IMR-90 (cell line): Measurements from ENCODE around the gene GALNT17. TPM values are rescaled to one million over a fixed set of nuclear protein-coding genes. Genes with fewer than 3 reads are reported as not detected.

Source experiments
- ATAC-seq: fragments of 200-7000 bp; cut with Tn5 transposase; 2 replicates; pipeline ENCODE4 v1.9.1; 2020; ENCODE audit warnings: low read depth, mild to moderate bottlenecking, moderate library complexity
- BruUV-seq: library from RNA; stranded (reverse); fragments of 400-500 nt; replicated peaks from 2 replicates; lab custom pipeline; 2021; lab: Mats Ljungman, UMichigan
- CTCF ChIA-PET: fragments of 300-600 bp; formaldehyde crosslinking; extraction: SDS; loops from one replicate; lab custom pipeline; 2021; ENCODE audit warnings: antibody characterized with exemption; lab: Yijun Ruan, JAX
- POLR2A ChIA-PET: fragments of 300-600 bp; sonication (Branson Sonifier 250); formaldehyde crosslinking; loops from one replicate; lab custom pipeline; 2022; ENCODE audit warnings: antibody characterized with exemption; ENCODE audit not compliant: unreplicated experiment; lab: Charles Lee
- DNase-seq: peaks from one replicate; pipeline ENCODE4 v3.0.0; 2013
- H2AFZ ChIP-seq: replicated peaks from 2 replicates; pipeline ENCODE3; 2013; ENCODE audit warnings: low read length, mild to moderate bottlenecking; ENCODE audit not compliant: poor library complexity
- H2AK5ac ChIP-seq: 2 replicates; pipeline ENCODE4 v1.6.1; 2013; ENCODE audit warnings: low read depth, low read length, inconsistent platforms
- H2AK9ac ChIP-seq: replicated peaks from 2 replicates; pipeline ENCODE3; 2013; ENCODE audit warnings: mild to moderate bottlenecking, low read depth, low read length, moderate library complexity; ENCODE audit not compliant: poor library complexity
- H2BK120ac ChIP-seq: 2 replicates; pipeline ENCODE4 v1.6.1; 2013; ENCODE audit warnings: low read depth, low read length, inconsistent platforms
- H2BK15ac ChIP-seq: 3 replicates; pipeline ENCODE4 v1.6.1; 2013; ENCODE audit warnings: low read depth, low read length, inconsistent platforms
- H2BK20ac ChIP-seq: 2 replicates; pipeline ENCODE4 v1.6.1; 2013; ENCODE audit warnings: low read depth, mild to moderate bottlenecking, inconsistent platforms, low read length, moderate library complexity
- H2BK5ac ChIP-seq: 2 replicates; pipeline ENCODE4 v1.6.1; 2013; ENCODE audit warnings: mild to moderate bottlenecking, low read depth, low read length, inconsistent platforms; ENCODE audit not compliant: poor library complexity, severe bottlenecking
- H3K14ac ChIP-seq: replicated peaks from 2 replicates; pipeline ENCODE4 v1.6.1; 2013; ENCODE audit warnings: low read depth, low read length, inconsistent platforms
- H3K18ac ChIP-seq: 2 replicates; pipeline ENCODE4 v1.6.1; 2013; ENCODE audit warnings: low read depth, low read length, control low read depth
- H3K23ac ChIP-seq: 2 replicates; pipeline ENCODE4 v1.6.1; 2013; ENCODE audit warnings: low read depth, low read length, inconsistent platforms
- H3K27ac ChIP-seq: 2 replicates; pipeline ENCODE4 v1.5.1; 2013; ENCODE audit warnings: mild to moderate bottlenecking, control low read depth, low read length; ENCODE audit not compliant: insufficient read depth
- H3K27me3 ChIP-seq: 2 replicates; pipeline ENCODE4 v1.6.1; 2013; ENCODE audit warnings: low read length; ENCODE audit not compliant: control insufficient read depth, insufficient read depth
- H3K36me3 ChIP-seq: 2 replicates; pipeline ENCODE4 v1.6.1; 2013; ENCODE audit warnings: low read length, mixed read lengths; ENCODE audit not compliant: control insufficient read depth, insufficient read depth
- H3K4ac ChIP-seq: 2 replicates; pipeline ENCODE4 v1.6.1; 2013; ENCODE audit warnings: low read depth, low read length, inconsistent platforms
- H3K4me1 ChIP-seq: 2 replicates; pipeline ENCODE4 v1.6.1; 2013; ENCODE audit warnings: low read length, mixed read lengths; ENCODE audit not compliant: control insufficient read depth, insufficient read depth
- H3K4me2 ChIP-seq: 2 replicates; pipeline ENCODE4 v1.6.1; 2013; ENCODE audit warnings: low read depth, mild to moderate bottlenecking, control low read depth, low read length, moderate library complexity
- H3K4me3 ChIP-seq: 2 replicates; pipeline ENCODE4 v1.5.1; 2013; ENCODE audit warnings: low read depth, mild to moderate bottlenecking, control low read depth, low read length, moderate library complexity; ENCODE audit not compliant: insufficient read depth
- H3K56ac ChIP-seq: 2 replicates; pipeline ENCODE4 v1.6.1; 2013; ENCODE audit warnings: low read length, inconsistent platforms; ENCODE audit not compliant: insufficient read depth; ENCODE audit errors: extremely low read depth
- H3K79me1 ChIP-seq, 2 experiments: 2 replicates each; pipeline ENCODE4 v1.6.1; 2013; ENCODE audit warnings: low read length in 2 of 2, inconsistent platforms in 1 of 2, low read depth in 1 of 2
- H3K9ac ChIP-seq: 2 replicates; pipeline ENCODE4 v1.6.1; 2013; ENCODE audit warnings: low read depth, low read length, control low read depth
- H3K9me1 ChIP-seq: 2 replicates; pipeline ENCODE4 v1.6.1; 2013; ENCODE audit warnings: low read length, inconsistent platforms; ENCODE audit not compliant: insufficient read depth
- H3K9me3 ChIP-seq: 2 replicates; pipeline ENCODE4 v1.6.1; 2013; ENCODE audit warnings: low read length; ENCODE audit not compliant: control insufficient read depth, insufficient read depth
- H4K20me1 ChIP-seq: 2 replicates; pipeline ENCODE4 v1.6.1; 2013; ENCODE audit warnings: low read length, inconsistent platforms; ENCODE audit not compliant: insufficient read depth
- H4K5ac ChIP-seq: 2 replicates; pipeline ENCODE4 v1.6.1; 2013; ENCODE audit warnings: mild to moderate bottlenecking, low read depth, low read length, control low read depth
- H4K8ac ChIP-seq, 2 experiments: 2 replicates each; pipeline ENCODE4 v1.6.1; 2013; ENCODE audit warnings: low read depth in 2 of 2, low read length in 2 of 2, control low read depth in 1 of 2, inconsistent platforms in 1 of 2
- H4K91ac ChIP-seq: 2 replicates; pipeline ENCODE4 v1.6.1; 2013; ENCODE audit warnings: low read depth, low read length, inconsistent platforms; ENCODE audit not compliant: insufficient read depth
- BHLHE40 ChIP-seq: fragments of 150-350 bp; IDR thresholded peaks from 2 replicates; pipeline ENCODE4 v1.6.1; 2016; ENCODE audit warnings: mild to moderate bottlenecking, low read depth, low read length
- CEBPB ChIP-seq: IDR thresholded peaks from 2 replicates; pipeline ENCODE4 v1.6.1; 2012; ENCODE audit warnings: low read depth, low read length, improper control_type of control experiment
- CHD1 ChIP-seq: IDR thresholded peaks from 2 replicates; pipeline ENCODE4 v1.6.1; 2012; ENCODE audit warnings: low read depth, low read length, improper control_type of control experiment
- ELK1 ChIP-seq: fragments of 150-350 bp; IDR thresholded peaks from 2 replicates; pipeline ENCODE4 v1.6.1; 2016; ENCODE audit warnings: low read depth, mild to moderate bottlenecking, low read length, moderate library complexity, borderline replicate concordance
- FOS ChIP-seq: fragments of 150-350 bp; IDR thresholded peaks from 2 replicates; pipeline ENCODE4 v1.6.1; 2016; ENCODE audit warnings: low read depth, low read length
- MAFK ChIP-seq: IDR thresholded peaks from 2 replicates; pipeline ENCODE4 v1.6.1; 2012; ENCODE audit warnings: low read depth, low read length, improper control_type of control experiment
- MAZ ChIP-seq: IDR thresholded peaks from 2 replicates; pipeline ENCODE4 v1.6.1; 2012; ENCODE audit warnings: low read depth, mild to moderate bottlenecking, low read length, improper control_type of control experiment, moderate library complexity, borderline replicate concordance
- MXI1 ChIP-seq: IDR thresholded peaks from 2 replicates; pipeline ENCODE4 v1.6.1; 2012; ENCODE audit warnings: low read depth, mild to moderate bottlenecking, low read length, moderate library complexity, borderline replicate concordance
- NFE2L2 ChIP-seq: fragments of 150-350 bp; IDR thresholded peaks from 2 replicates; pipeline ENCODE4 v1.6.1; 2016; ENCODE audit warnings: low read depth, mild to moderate bottlenecking, low read length
- POLR2A ChIP-seq: IDR thresholded peaks from 2 replicates; pipeline ENCODE4 v1.6.1; 2012; ENCODE audit warnings: mild to moderate bottlenecking, low read depth, low read length
- RAD21 ChIP-seq: IDR thresholded peaks from 2 replicates; pipeline ENCODE4 v1.6.1; 2012; ENCODE audit warnings: low read length, improper control_type of control experiment
- RCOR1 ChIP-seq: IDR thresholded peaks from 2 replicates; pipeline ENCODE4 v1.6.1; 2012; ENCODE audit warnings: mild to moderate bottlenecking, low read length, improper control_type of control experiment; ENCODE audit not compliant: insufficient replicate concordance
- RFX5 ChIP-seq: IDR thresholded peaks from 2 replicates; pipeline ENCODE4 v1.8.0; 2012; ENCODE audit warnings: low read depth, mild to moderate bottlenecking, low read length, moderate library complexity
- SMC3 ChIP-seq: fragments of 150-350 bp; IDR thresholded peaks from 2 replicates; pipeline ENCODE4 v1.6.1; 2016; ENCODE audit warnings: low read depth, mild to moderate bottlenecking, antibody characterized with exemption, low read length, moderate library complexity
- WGBS, 2 experiments: methylation state at CpG; one replicate each; pipeline versions ENCODE4 v1.1.5 to v1.1.7; 2013; ENCODE audit warnings: missing lambda C conversion rate in 2 of 2; ENCODE audit not compliant: insufficient read length in 1 of 2; ENCODE audit errors: extremely low coverage in 2 of 2; 5-methylcytosine and 5-hydroxymethylcytosine counted together
- dilution Hi-C: fragments of 300-500 bp; cut with HindIII; formaldehyde crosslinking; loops from one replicate; pipeline ENCODE4 v1.14.3; 2018; ENCODE audit warnings: low sequenced_read_pairs; ENCODE audit not compliant: unreplicated experiment
- in situ Hi-C: fragments of 300-500 bp; cut with MboI; formaldehyde crosslinking; loops from 3 replicates; pipeline ENCODE4 v1.14.3; 2019; ENCODE audit warnings: low sequenced_read_pairs, inconsistent platforms, mixed read lengths
- intact Hi-C: fragments of 100-400 bp; cut with micrococcal nuclease; formaldehyde crosslinking; loops from 2 replicates; pipeline ENCODE4 v1.10.0; 2022
- polyA plus RNA-seq, 3 experiments: library from polyadenylated mRNA; depleted of rRNA; stranded (reverse); fragments of >200 nt; gene quantifications; 2 replicates each; pipeline ENCODE4 v1.2.3, GENCODE V29; 2012; ENCODE audit warnings: low replicate concordance in 1 of 3
- total RNA-seq: library from RNA; depleted of rRNA; stranded (reverse); fragments of >200 nt; gene quantifications from 2 replicates; pipeline ENCODE4 v1.2.3, GENCODE V29; 2012
- TF ChIP-seq, protein P1 (sequence below): fragments of 150-350 bp; IDR thresholded peaks from 2 replicates; pipeline ENCODE4 v1.6.1; 2017; ENCODE audit warnings: mild to moderate bottlenecking, antibody characterized with exemption, low read length, low read depth
- TF ChIP-seq, protein P2 (sequence below): conservative IDR thresholded peaks from 2 replicates; pipeline ENCODE4 v1.5.1; 2012; ENCODE audit warnings: mild to moderate bottlenecking, low read depth, low read length, improper control_type of control experiment

Gene GALNT17
- total and polyA plus RNA-seq, 2 of the 4 experiments (the other 2 are of a cell fraction), result not detected

GRCh38 chr7:71388181-71388580, 256.2 kb downstream of the GALNT17 start:
- no peak overlapping the region for H3K23ac ChIP-seq
- H2AFZ ChIP-seq, result no peak overlapping the region
- H2BK15ac ChIP-seq, result no peak overlapping the region
- dilution Hi-C loops (no loop called here), in situ Hi-C loops (no loop called here), intact Hi-C loops (no loop called here)
- no peaks in the 10 kb centered on the region for H3K36me3 ChIP-seq
- H2AK9ac ChIP-seq, result no peak overlapping the region
- H3K4me2 ChIP-seq, result no peak overlapping the region
- no peaks in the 10 kb centered on the region for H3K79me1 ChIP-seq
- H2BK20ac ChIP-seq, result no peak overlapping the region
- H3K9me1 ChIP-seq, result no peaks in the 10 kb centered on the region
- no peak overlapping the region for H2BK5ac ChIP-seq
- H3K9me3 ChIP-seq, result peaks cover 40% of the 10 kb centered on the region
- no peak for ATAC-seq
- no peak overlapping the region for H3K4ac ChIP-seq
- H3K4me1 ChIP-seq, result no peaks in the 10 kb centered on the region
- no peak overlapping the region for H2BK120ac ChIP-seq
- POLR2A ChIA-PET, result no interaction called here
- DNase-seq, result no peak
- H3K18ac ChIP-seq, result no peak overlapping the region
- H3K56ac ChIP-seq, result no peak overlapping the region
- H2AK5ac ChIP-seq, result no peak overlapping the region
- TF ChIP-seq, protein P1, sequence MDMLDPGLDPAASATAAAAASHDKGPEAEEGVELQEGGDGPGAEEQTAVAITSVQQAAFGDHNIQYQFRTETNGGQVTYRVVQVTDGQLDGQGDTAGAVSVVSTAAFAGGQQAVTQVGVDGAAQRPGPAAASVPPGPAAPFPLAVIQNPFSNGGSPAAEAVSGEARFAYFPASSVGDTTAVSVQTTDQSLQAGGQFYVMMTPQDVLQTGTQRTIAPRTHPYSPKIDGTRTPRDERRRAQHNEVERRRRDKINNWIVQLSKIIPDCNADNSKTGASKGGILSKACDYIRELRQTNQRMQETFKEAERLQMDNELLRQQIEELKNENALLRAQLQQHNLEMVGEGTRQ, result no peak
- TF ChIP-seq SMC3 (no peak), CHD1 (no peak), RCOR1 (no peak), NFE2L2 (no peak), FOS (no peak), MXI1 (no peak), RFX5 (no peak), BHLHE40 (no peak), POLR2A (no peak), CEBPB (no peak), MAZ (no peak), ELK1 (no peak), RAD21 (no peak), MAFK (no peak)
- TF ChIP-seq, protein P2, sequence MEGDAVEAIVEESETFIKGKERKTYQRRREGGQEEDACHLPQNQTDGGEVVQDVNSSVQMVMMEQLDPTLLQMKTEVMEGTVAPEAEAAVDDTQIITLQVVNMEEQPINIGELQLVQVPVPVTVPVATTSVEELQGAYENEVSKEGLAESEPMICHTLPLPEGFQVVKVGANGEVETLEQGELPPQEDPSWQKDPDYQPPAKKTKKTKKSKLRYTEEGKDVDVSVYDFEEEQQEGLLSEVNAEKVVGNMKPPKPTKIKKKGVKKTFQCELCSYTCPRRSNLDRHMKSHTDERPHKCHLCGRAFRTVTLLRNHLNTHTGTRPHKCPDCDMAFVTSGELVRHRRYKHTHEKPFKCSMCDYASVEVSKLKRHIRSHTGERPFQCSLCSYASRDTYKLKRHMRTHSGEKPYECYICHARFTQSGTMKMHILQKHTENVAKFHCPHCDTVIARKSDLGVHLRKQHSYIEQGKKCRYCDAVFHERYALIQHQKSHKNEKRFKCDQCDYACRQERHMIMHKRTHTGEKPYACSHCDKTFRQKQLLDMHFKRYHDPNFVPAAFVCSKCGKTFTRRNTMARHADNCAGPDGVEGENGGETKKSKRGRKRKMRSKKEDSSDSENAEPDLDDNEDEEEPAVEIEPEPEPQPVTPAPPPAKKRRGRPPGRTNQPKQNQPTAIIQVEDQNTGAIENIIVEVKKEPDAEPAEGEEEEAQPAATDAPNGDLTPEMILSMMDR, result no peak
- CTCF ChIA-PET, result interaction anchor here (1.1 kb wide), 1 partner anchor 8 kb away, joined by 3 read pairs; no protein-coding TSS in a partner anchor
- no peak overlapping the region for H4K91ac ChIP-seq
- no peak overlapping the region for H3K9ac ChIP-seq
- no peaks in the 10 kb centered on the region for H3K27me3 ChIP-seq
- H4K5ac ChIP-seq, result no peak overlapping the region
- WGBS, 2 experiments, result no CpG with 5 or more reads among the region's 14 CpGs
- H4K20me1 ChIP-seq, result no peaks in the 10 kb centered on the region
- no peak overlapping the region for H3K27ac ChIP-seq
- no peak overlapping the region for H3K14ac ChIP-seq
- BruUV-seq, result no TSS peak
- H3K4me3 ChIP-seq, result no peak overlapping the region
- no peak overlapping the region for H4K8ac ChIP-seq
